B cell (primary cell): ENCODE results near the gene BIRC7. TPM values are rescaled to one million over a fixed set of nuclear protein-coding genes. Genes with fewer than 3 reads are reported as not detected.

ENCODE experiments used
- ATAC-seq: fragments of 200-7000 bp; cut with Tn5 transposase; one replicate; pipeline ENCODE4 v1.10.0; 2021; ENCODE audit warnings: low read depth, mild to moderate bottlenecking, moderate number of reproducible peaks, moderate library complexity
- CTCF ChIA-PET: fragments of 350-600 bp; sonication (Branson Sonifier 250); formaldehyde crosslinking; loops from one replicate; lab custom pipeline; 2021; ENCODE audit warnings: antibody characterized with exemption, inconsistent platforms; lab: Charles Lee
- POLR2A ChIA-PET: fragments of 350-600 bp; sonication (Branson Sonifier 250); formaldehyde crosslinking; loops from one replicate; lab custom pipeline; 2021; ENCODE audit warnings: antibody characterized with exemption; lab: Charles Lee
- DNase-seq: peaks from one replicate; pipeline ENCODE4 v3.0.0; 2013
- H2AFZ ChIP-seq: 2 replicates; pipeline ENCODE4 v1.6.1; 2012; ENCODE audit warnings: mild to moderate bottlenecking, low read depth, low read length; ENCODE audit not compliant: insufficient read depth, poor library complexity, severe bottlenecking
- H3K27ac ChIP-seq, 2 donors: 1 replicate in 1 of 2; 2 replicates in 1 of 2; pipeline ENCODE4 v1.5.1; 2012 to 2013; ENCODE audit warnings: low read length in 2 of 2, mild to moderate bottlenecking in 2 of 2, moderate library complexity in 1 of 2
- H3K27me3 ChIP-seq, 4 experiments: fragments of 200-600 bp in 1 of 4; sonication (generic) in 1 of 4; replicated peaks in 1 of 4; 1 replicate in 2 of 4; 2 replicates in 2 of 4; pipeline versions ENCODE4 v1.6.1 to v1.7.0; 2013 to 2016; ENCODE audit warnings: low read length in 3 of 4, mild to moderate bottlenecking in 2 of 4, mixed read lengths in 1 of 4, moderate library complexity in 1 of 4; ENCODE audit not compliant: insufficient read depth in 4 of 4, control insufficient read depth in 3 of 4; ENCODE audit errors: control extremely low read depth in 1 of 4
- H3K36me3 ChIP-seq, 2 experiments: replicated peaks in 1 of 2; 1 replicate in 1 of 2; 2 replicates in 1 of 2; pipeline versions ENCODE4 v1.6.1 to v1.7.1; 2013; ENCODE audit warnings: low read length in 1 of 2; ENCODE audit not compliant: insufficient read depth in 2 of 2, control insufficient read depth in 1 of 2; ENCODE audit errors: control extremely low read depth in 1 of 2, extremely low read depth in 1 of 2
- H3K4me1 ChIP-seq, 2 donors: fragments of 200-600 bp in 1 of 2; sonication (generic) in 1 of 2; 1 replicate in 1 of 2; 2 replicates in 1 of 2; pipeline versions ENCODE4 v1.5.1 to v1.6.1; 2013 to 2017; ENCODE audit warnings: low read length in 2 of 2; ENCODE audit not compliant: control insufficient read depth in 2 of 2, insufficient read depth in 2 of 2
- H3K4me2 ChIP-seq: replicated peaks from 2 replicates; pipeline ENCODE3; 2012; ENCODE audit warnings: mild to moderate bottlenecking, low read depth, low read length; ENCODE audit not compliant: poor library complexity, severe bottlenecking
- H3K4me3 ChIP-seq, 5 experiments: fragments of 200-600 bp in 1 of 5; sonication (generic) in 1 of 5; 1 replicate in 3 of 5; 2 replicates in 2 of 5; pipeline versions ENCODE4 v1.5.1 to v1.7.0; 2011 to 2016; ENCODE audit warnings: low read length in 4 of 5, mild to moderate bottlenecking in 4 of 5, low read depth in 2 of 5, control low read depth in 1 of 5, moderate library complexity in 1 of 5; ENCODE audit not compliant: insufficient read depth in 1 of 5; ENCODE audit errors: control extremely low read depth in 1 of 5, extremely low read depth in 1 of 5
- H3K79me2 ChIP-seq: fragments of 200-600 bp; sonication (generic); one replicate; pipeline ENCODE4 v1.6.0; 2016; ENCODE audit warnings: low read length; ENCODE audit not compliant: control insufficient read depth, insufficient read depth
- H3K9ac ChIP-seq: fragments of 200-600 bp; sonication (generic); 2 replicates; pipeline ENCODE4 v1.6.1; 2017; ENCODE audit warnings: mild to moderate bottlenecking, low read length, moderate library complexity
- H3K9me3 ChIP-seq, 3 donors: one replicate each; pipeline versions ENCODE4 v1.6.1 to v1.7.1; 2013; ENCODE audit warnings: low read length in 2 of 3; ENCODE audit not compliant: control insufficient read depth in 2 of 3, insufficient read depth in 1 of 3; ENCODE audit errors: control extremely low read depth in 1 of 3
- H4K20me1 ChIP-seq: 2 replicates; pipeline ENCODE4 v1.6.0; 2012; ENCODE audit warnings: mild to moderate bottlenecking, low read length; ENCODE audit not compliant: insufficient read depth, control insufficient read depth, poor library complexity, severe bottlenecking
- H3K27ac Mint-ChIP-seq: one replicate; pipeline ENCODE4 v1.8.0; 2021; ENCODE audit warnings: mixed read lengths
- H3K27me3 Mint-ChIP-seq: one replicate; pipeline ENCODE4 v1.8.0; 2021; ENCODE audit warnings: mixed read lengths
- H3K4me1 Mint-ChIP-seq: one replicate; pipeline ENCODE4 v1.8.0; 2021; ENCODE audit warnings: mixed read lengths
- H3K4me3 Mint-ChIP-seq: one replicate; pipeline ENCODE4 v1.8.0; 2021; ENCODE audit warnings: mixed read lengths
- H3K9me3 Mint-ChIP-seq: one replicate; pipeline ENCODE4 v1.8.0; 2022; ENCODE audit warnings: mixed read lengths; ENCODE audit not compliant: insufficient read depth
- CTCF ChIP-seq: fragments of 200-600 bp; IDR thresholded peaks from one replicate; pipeline ENCODE4 v1.8.0; 2022; ENCODE audit warnings: antibody characterized with exemption, mild to moderate bottlenecking
- EZH2 ChIP-seq: IDR thresholded peaks from 2 replicates; pipeline ENCODE4 v1.6.1; 2012; ENCODE audit warnings: borderline replicate concordance, low read depth, mild to moderate bottlenecking, moderate library complexity, low read length; ENCODE audit not compliant: insufficient read depth, poor library complexity, severe bottlenecking
- WGBS: methylation state at CpG from one replicate; pipeline ENCODE4 v1.1.5; 2013; ENCODE audit warnings: missing lambda C conversion rate; ENCODE audit not compliant: insufficient coverage; 5-methylcytosine and 5-hydroxymethylcytosine counted together
- intact Hi-C: fragments of 100-400 bp; cut with micrococcal nuclease; formaldehyde crosslinking; loops from one replicate; pipeline ENCODE4 v1.10.0; 2022
- polyA plus RNA-seq: library from polyadenylated mRNA; depleted of rRNA; stranded (reverse); fragments of >200 nt; gene quantifications from 2 replicates; pipeline ENCODE4 v1.2.3, GENCODE V29; 2012
- total RNA-seq, 2 donors: library from RNA; stranded (reverse); fragments of 120-200 nt in 1 of 2; gene quantifications; 1 replicate in 1 of 2; 2 replicates in 1 of 2; pipeline versions ENCODE4 v1.2.3 to v1.2.4, GENCODE V29; 2013 to 2022

The BIRC7 gene
- total and polyA plus RNA-seq, 2 donors (not counting 1 experiment from before 2014, with no cell fraction given): 0.12 TPM; not detected in 1

GRCh38 chr20:63188159-63188442 lies 47.6 kb upstream of the BIRC7 start:
- peaks cover 5% of the 10 kb centered on the region for H3K79me2 ChIP-seq
- POLR2A ChIA-PET: no interaction called here
- no peaks in the 10 kb centered on the region for H3K9me3 ChIP-seq
- intact Hi-C loops: no loop called here
- WGBS: 92% methylated on average over 13 of the region's 13 CpGs
- H3K36me3 ChIP-seq: no peaks in the 10 kb centered on the region
- TF ChIP-seq EZH2 (no peak), CTCF (no peak)
- H4K20me1 ChIP-seq: no peaks in the 10 kb centered on the region
- no peak for DNase-seq
- Mint-ChIP-seq H3K9me3 (no peaks in the 10 kb centered on the region), H3K27me3 (peaks cover 6% of the 10 kb centered on the region), H3K27ac (no peak overlapping the region), H3K4me1 (no peaks in the 10 kb centered on the region), H3K4me3 (no peak overlapping the region)
- H3K4me1 ChIP-seq: no peaks in the 10 kb centered on the region
- H3K9ac ChIP-seq: no peak overlapping the region
- H3K4me2 ChIP-seq: no peak overlapping the region
- H2AFZ ChIP-seq: no peak overlapping the region
- H3K4me3 ChIP-seq: no peak overlapping the region
- ATAC-seq: no peak
- CTCF ChIA-PET: no interaction called here
- peaks cover 0 to 3% (median 0%) of the 10 kb centered on the region in 4 experiments for H3K27me3 ChIP-seq
- H3K27ac ChIP-seq: no peak overlapping the region

- H3K4me3 Mint-ChIP-seq: no peak overlapping the region
- no peak overlapping the region for H3K27ac Mint-ChIP-seq
- TF ChIP-seq CTCF (no peak), EZH2 (no peak)
These were observed 46.9 kb upstream of the BIRC7 start for GRCh38 chr20:63188641-63189321.

More at GRCh38 chr20:63188641-63189321, 46.9 kb upstream of the BIRC7 start:
- Histone ChIP-seq H3K4me1 (no peaks in the 10 kb centered on the region), H4K20me1 (no peaks in the 10 kb centered on the region), H3K27me3 (no peaks in the 10 kb centered on the region), H3K9me3 (no peaks in the 10 kb centered on the region), H3K4me2 (no peak overlapping the region), H2AFZ (no peak overlapping the region), H3K79me2 (peaks cover 5% of the 10 kb centered on the region), H3K9ac (no peak overlapping the region), H3K27ac (no peak overlapping the region), H3K4me3 (no peak overlapping the region), H3K36me3 (peaks cover 0 to under 1% of the 10 kb centered on the region in 2 experiments)
- CTCF ChIA-PET: no interaction called here
- Mint-ChIP-seq H3K27me3 (peaks cover 4% of the 10 kb centered on the region), H3K9me3 (no peaks in the 10 kb centered on the region), H3K4me1 (no peaks in the 10 kb centered on the region)
- ATAC-seq (no peak), DNase-seq (no peak)
- POLR2A ChIA-PET: no interaction called here
- intact Hi-C loops: no loop called here
- WGBS: 86% methylated on average over 13 of the region's 15 CpGs
